Hematopoietic multipotent progenitor cell treated with erythropoietin and hydrocortisone succinate and interleukin-3 and kit ligand, for 8 days (in vitro differentiated cells): ENCODE data around the gene TTL.
"Not testable (repeated sequence)": the region's sequence is repeated elsewhere in the genome, so short reads cannot be mapped to it uniquely, and the experiment has no call there.

Experiments used
- DNase-seq: peaks from one replicate; pipeline ENCODE4 v3.0.0-alpha.2; 2015

Gene TTL

DNA sequence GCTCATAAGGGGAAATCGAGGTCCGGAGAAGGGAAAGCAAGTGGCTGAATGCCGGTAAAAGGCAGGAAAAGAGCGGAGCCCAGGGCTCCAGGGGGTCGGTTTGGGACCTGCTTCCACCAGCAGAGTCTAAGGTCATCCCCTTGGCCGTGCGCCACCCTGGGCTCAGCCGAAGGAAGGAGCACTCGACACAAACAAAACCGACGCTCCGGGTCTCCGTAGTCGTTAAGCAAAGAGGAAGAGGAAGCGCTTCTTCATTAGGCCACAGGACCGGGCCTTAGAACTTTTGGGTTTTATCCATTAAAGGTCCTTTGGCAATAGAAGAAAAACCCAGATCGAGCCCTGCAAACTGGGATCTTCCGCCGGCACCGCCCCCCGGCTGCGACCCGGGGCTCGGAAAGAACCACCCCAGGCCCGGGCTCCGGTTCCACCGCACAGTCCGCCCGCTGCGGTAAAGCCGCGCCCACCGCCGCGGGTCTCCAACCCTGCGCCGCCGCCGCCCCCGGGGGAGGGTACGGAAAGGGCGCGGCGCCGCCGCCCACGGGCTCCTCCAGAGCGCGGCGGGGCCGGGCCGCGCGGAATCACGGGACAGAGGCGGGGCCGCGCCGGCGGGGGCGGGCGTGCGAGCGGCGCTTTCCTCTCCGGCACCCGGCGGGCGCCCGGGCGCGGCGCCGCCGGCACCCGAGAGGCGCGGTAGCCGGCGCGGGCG is at the start of gene TTL:
Gene TTL, plus strand, starts transcription at position 629 of the 706 bp plus-strand sequence. CDS start 189 bp downstream, outside the sequence.
- peak; percentile 75 for DNase-seq

- not testable (repeated sequence) for DNase-seq
Measured at GRCh38 chr2:112432390-112432734, 49.6 kb upstream of the TTL start.

DNA sequence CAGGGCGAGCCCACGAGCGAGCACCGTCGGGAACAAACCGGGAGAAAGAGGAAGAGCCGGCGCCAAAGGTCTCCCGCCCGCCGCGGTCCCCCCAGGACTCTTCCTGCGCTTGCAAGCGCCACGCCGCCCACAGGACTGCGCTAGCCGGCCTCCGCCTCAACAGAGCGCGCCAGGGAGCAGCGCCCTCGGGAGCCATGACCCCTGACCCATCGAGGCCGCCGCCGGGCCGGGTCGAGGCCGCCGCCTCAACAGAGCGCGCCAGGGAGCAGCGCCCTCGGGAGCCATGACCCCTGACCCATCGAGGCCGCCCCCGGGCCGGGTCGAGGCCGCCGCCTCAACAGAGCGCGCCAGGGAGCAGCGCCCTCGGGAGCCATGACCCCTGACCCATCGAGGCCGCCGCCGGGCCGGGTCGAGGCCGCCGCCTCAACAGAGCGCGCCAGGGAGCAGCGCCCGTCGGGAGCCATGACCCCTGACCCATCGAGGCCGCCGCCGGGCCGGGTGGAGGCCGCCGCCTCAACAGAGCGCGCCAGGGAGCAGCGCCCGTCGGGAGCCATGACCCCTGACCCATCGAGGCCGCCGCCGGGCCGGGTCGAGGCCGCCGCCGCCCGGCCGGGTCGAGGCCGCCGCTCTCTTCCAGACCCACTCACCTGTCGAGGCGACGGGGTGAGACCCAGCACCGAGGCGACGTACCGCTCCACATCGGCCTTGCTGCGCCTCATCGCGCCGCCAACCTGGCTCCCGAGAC is 49.0 kb upstream of the TTL start:
- peak; percentile 11 for DNase-seq

DNA sequence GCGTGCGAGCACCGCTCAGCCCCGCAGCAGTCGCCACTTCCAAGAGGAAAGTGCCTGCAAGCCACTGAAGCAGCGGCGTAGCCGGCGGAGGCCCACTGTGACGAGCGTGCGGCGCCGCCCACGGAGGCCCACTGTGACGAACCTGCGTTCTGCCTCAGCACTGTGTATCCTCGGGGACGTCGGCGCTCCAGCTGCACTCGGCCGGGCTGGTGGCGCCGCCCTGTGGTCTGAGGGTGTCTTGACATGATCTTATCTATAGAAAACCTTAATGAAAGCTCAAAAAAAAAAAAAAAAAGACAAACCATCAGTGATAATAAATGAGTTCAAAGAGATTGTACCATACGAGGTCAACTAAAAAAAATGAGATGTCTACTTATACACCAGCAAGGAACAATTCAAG is 48.5 kb upstream of the TTL start, which contains the start of gene RGPD8:
Gene RGPD8, minus strand, starts transcription at position 166 of the 400 bp plus-strand sequence. CDS start 192 bp downstream, outside the sequence.
- DNase-seq: peak; percentile 90

GRCh38 chr2:112433932-112434730 is 47.8 kb upstream of the TTL start:
- no peak for DNase-seq

- not testable (repeated sequence) for DNase-seq
Measured at GRCh38 chr2:112434890-112435715, 46.9 kb upstream of the TTL start.

GRCh38 chr2:112435716-112436431 is 46.1 kb upstream of the TTL start:
- not testable (repeated sequence) for DNase-seq

DNA sequence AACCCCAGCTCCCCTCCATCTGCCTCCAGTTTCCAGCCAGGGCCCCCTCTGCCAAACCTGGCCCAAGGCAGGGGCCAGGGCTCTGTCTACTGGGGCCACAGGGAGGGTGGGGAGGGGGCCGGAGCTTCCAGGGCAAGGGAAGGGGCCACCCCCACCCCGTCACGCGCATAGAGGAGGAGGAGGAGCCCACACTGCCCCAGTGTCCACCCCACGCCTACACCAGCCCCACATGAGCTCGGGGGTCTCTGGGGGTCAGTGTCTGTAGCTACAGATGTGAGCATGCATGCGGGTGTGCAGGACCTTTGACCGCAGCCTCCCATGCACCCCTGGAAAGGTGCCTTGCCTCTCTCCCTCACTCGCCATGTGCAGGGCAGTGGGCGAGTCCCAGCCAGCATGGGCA is 45.0 kb upstream of the TTL start:
- not testable (repeated sequence) for DNase-seq

DNA sequence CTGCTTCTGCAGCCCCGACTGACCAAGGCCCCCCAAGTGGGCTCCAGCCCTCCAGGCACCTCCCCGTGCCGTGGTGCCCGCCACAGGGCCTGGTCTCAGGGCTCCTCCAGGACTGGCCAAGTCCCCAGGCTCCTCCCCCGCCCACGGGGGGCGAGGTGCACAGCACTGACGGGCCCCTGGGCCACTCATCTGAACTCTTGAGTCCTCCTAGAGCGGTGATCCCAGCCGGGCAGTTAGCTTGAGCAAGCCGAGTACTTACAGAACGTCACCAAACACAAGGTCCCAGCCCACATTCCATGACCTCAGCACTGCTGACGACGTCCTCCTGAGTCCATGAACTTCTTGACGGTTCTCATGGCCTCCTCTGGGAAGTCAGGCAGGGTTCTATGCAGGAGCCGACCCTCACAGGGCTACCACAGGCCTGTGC is 44.5 kb upstream of the TTL start:
- not testable (repeated sequence) for DNase-seq

- not testable (repeated sequence) for DNase-seq
Measured at GRCh38 chr2:112438603-112439261, 43.2 kb upstream of the TTL start.

DNA sequence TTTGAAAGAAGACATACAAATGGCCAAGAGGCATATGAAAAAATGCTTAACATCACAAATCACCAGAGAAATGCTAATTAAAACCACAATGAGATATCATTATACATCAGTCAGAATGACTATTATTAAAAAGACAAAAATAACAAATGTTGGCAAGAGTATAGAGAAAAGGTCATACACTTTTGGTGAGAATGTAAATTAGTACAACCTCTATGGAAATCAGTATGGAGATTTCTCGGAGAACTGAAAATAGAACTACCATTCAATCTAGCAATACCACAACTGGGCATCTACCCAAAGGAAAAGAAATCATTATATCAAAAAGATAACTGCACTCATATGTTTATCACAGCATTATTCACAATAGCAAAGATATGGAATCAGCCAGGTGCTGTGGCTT is 37.7 kb upstream of the TTL start:
- DNase-seq: not testable (repeated sequence)

- no peak for DNase-seq
Measured at GRCh38 chr2:112449854-112450253, 32.1 kb upstream of the TTL start.

DNA sequence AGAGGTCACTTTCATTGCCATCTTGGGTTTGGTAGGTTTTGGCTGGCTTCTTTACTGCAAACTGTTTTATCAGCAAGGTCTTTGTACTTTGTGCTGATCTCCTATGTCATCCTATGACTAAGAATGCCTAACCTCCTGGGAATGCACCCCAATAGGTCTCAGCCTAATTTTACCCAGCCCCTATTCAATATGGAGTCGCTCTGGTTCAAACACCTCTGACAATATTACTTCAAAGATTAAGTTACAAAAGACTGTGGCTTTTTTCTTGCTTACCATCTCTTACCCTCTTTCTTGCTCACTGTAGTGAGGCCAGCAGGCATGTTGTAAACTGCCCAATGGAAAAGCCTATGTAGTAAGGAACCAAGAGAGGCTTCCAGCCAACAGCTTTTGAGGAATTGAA is 30.6 kb upstream of the TTL start:
- DNase-seq: no peak

DNA sequence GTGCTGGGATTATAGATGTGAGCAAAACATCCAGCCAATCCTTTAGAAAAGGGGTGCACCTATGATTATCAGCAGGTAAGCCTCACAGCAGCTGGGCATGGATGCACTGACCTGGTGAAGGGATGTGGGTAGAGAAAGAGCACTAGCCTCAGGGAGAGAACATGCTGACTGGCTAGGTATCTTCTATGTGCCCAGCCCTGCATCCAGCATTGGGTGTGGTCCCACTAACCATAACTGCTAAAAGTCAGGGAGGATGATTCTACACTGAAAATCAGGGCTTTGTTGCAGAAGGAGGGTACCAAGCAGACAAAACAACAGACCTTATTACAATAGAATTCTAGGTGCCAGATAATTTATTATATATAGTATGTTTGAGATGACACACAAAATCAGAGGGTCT is 27.4 kb upstream of the TTL start:
- DNase-seq: no peak

- no peak for DNase-seq
Measured at GRCh38 chr2:112459372-112459771, 22.6 kb upstream of the TTL start.

- no peak for DNase-seq
Measured at GRCh38 chr2:112462178-112462577, 19.8 kb upstream of the TTL start.

GRCh38 chr2:112463256-112463655 is 18.7 kb upstream of the TTL start:
- DNase-seq: no peak

- DNase-seq: peak; percentile 45
Measured at GRCh38 chr2:112465382-112465781, 16.6 kb upstream of the TTL start.

DNA sequence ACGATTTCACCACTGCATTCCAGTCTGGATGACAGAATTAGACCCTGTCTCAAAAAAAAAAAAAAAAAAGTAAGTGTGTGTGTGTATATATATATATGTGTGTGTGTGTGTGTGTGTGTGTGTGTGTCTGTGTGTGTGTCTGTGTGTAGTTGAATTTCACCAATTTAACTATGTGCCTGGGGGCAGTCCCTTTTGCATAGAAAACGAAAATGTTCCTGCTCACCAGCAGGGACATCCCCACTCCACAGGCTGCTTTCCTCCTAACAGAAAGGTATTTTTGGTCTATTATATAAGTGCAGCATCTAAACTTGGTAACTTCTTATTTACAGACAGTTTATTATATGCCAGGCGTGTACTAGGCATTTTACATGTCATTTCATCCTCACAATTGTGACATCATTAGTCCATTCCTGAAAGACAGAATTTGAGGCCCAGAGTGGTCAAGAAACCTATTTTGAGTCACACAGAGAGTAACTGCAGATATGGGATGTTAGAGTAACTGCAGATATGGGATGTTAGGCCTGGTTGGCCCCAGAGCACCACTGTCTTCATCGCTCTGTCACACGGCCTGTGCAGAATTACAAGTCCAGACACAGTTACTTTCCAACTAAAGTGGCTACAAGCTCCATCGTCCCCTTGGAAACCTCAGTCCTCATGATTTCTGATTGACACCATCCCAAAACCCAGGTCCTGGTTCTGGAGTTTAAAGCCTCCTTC is 9.3 kb upstream of the TTL start:
- DNase-seq: no peak

DNA sequence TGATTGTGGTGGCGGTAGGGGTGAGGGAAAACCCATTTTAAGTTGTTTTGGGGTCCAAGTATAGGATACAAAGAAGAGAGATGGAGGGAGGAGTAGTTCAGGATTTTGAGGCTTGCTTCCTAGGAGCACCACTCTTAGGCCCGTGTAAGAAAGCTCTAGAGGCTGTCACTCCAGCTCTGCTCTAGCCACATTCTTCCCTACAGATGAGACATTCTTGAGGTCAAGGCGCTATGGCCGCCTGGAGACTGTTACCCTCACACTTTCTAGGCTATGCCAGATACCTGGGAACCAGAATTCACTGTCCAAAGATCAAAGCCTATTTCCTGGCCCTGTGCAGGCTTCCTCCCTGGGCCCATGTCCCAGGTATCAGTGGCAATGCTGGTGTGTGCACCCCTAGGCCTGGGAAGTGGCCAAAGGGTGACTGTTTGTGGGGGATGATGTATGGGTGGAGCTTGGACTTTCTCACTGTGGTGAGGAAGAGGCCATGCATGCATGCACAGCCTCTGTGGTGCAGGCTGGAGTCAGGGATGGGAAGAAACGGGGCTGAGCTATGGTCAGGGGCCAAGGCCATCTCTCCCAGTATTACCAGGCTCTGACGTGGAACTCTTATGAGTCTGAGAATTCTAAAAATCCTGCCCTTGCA is 7.0 kb upstream of the TTL start:
- DNase-seq: no peak
